PC-3 (cell line): ENCODE results near the gene PITPNM3.

Experiments
- CTCF ChIP-seq: fragments of 300-600 bp; sonication (generic); conservative IDR thresholded peaks from 2 replicates; pipeline ENCODE4 v1.5.1; 2017; ENCODE audit warnings: antibody characterized with exemption, low read depth, mild to moderate bottlenecking, low read length
- EZH2 ChIP-seq: fragments of 300-600 bp; sonication (generic); IDR thresholded peaks from one replicate; pipeline ENCODE4 v1.6.1; 2017; ENCODE audit warnings: antibody characterized with exemption, mild to moderate bottlenecking, low read length; ENCODE audit not compliant: unreplicated experiment
- EZH2phosphoT487 ChIP-seq: fragments of 300-600 bp; sonication (generic); IDR thresholded peaks from 2 replicates; pipeline ENCODE4 v1.6.1; 2018; ENCODE audit warnings: mild to moderate bottlenecking, antibody characterized with exemption, low read length, borderline replicate concordance

- peak; percentile 70 for TF ChIP-seq CTCF
- TF ChIP-seq EZH2 = no peak
- TF ChIP-seq EZH2phosphoT487 = no peak
Observed at GRCh38 chr17:6413065-6413464, 143.3 kb downstream of the PITPNM3 start.
